Endothelial cell of umbilical vein (primary cell): ENCODE results near the gene ZMIZ1. TPM values are rescaled to one million over a fixed set of nuclear protein-coding genes. Genes with fewer than 3 reads are reported as not detected.

Source experiments
- BruUV-seq: library from RNA; stranded (reverse); fragments of 400-500 nt; replicated peaks from 2 replicates; lab custom pipeline; 2021; lab: Mats Ljungman, UMichigan
- CTCF ChIA-PET: fragments of 300-600, 350-600 bp; sonication (Branson Sonifier 250); formaldehyde crosslinking; loops from one replicate; lab custom pipeline; 2021; ENCODE audit warnings: antibody characterized with exemption, inconsistent platforms; lab: Charles Lee
- POLR2A ChIA-PET: fragments of 300-600, 350-600 bp; sonication (Branson Sonifier 250); formaldehyde crosslinking; loops from one replicate; lab custom pipeline; 2021; ENCODE audit warnings: antibody characterized with exemption, inconsistent platforms; lab: Charles Lee
- DNase-seq: peaks from one replicate; pipeline ENCODE4 v3.0.0-alpha.2; 2011; ENCODE audit warnings: low read depth, low spot score
- FAIRE-seq: peaks from 2 replicates; lab custom pipeline; 2011; peaks lifted over from hg19 to GRCh38; lab: Jason Lieb, UNC
- H2AFZ ChIP-seq: 2 replicates; pipeline ENCODE4 v1.6.0; 2012; ENCODE audit warnings: low read depth, low read length, control low read depth, inconsistent platforms
- H3K27ac ChIP-seq: 2 replicates; pipeline ENCODE4 v1.5.1; 2011; ENCODE audit warnings: low read depth, mild to moderate bottlenecking, control low read depth, low read length, moderate library complexity; ENCODE audit not compliant: insufficient read depth
- H3K27me3 ChIP-seq, 2 experiments: 2 replicates each; pipeline versions ENCODE4 v1.6.0 to v1.6.1; 2011; ENCODE audit warnings: low read length in 2 of 2, mixed read lengths in 1 of 2; ENCODE audit not compliant: control insufficient read depth in 2 of 2, insufficient read depth in 2 of 2
- H3K36me3 ChIP-seq, 2 experiments: 2 replicates in 1 of 2; 3 replicates in 1 of 2; pipeline ENCODE4 v1.5.1; 2011; ENCODE audit warnings: low read length in 2 of 2, mild to moderate bottlenecking in 1 of 2, moderate library complexity in 1 of 2; ENCODE audit not compliant: control insufficient read depth in 2 of 2, insufficient read depth in 2 of 2; ENCODE audit errors: extremely low read depth in 1 of 2
- H3K4me1 ChIP-seq: 3 replicates; pipeline ENCODE4 v1.5.1; 2011; ENCODE audit warnings: mild to moderate bottlenecking, low read length; ENCODE audit not compliant: control insufficient read depth, insufficient read depth; ENCODE audit errors: extremely low read depth
- H3K4me2 ChIP-seq: 2 replicates; pipeline ENCODE4 v1.6.1; 2011; ENCODE audit warnings: low read length, control low read depth, mixed read lengths; ENCODE audit not compliant: insufficient read depth
- H3K4me3 ChIP-seq, 3 experiments: fragments of 200-600 bp in 1 of 3; sonication (generic), shearing (Covaris generic) in 1 of 3; replicated peaks in 1 of 3; 2 replicates each; pipeline ENCODE4 v1.5.1; 2011 to 2016; ENCODE audit warnings: control low read depth in 3 of 3, low read length in 3 of 3, mild to moderate bottlenecking in 2 of 3, inconsistent platforms in 1 of 3, low read depth in 1 of 3, moderate library complexity in 1 of 3; ENCODE audit not compliant: insufficient read depth in 1 of 3
- H3K79me2 ChIP-seq: 2 replicates; pipeline ENCODE4 v1.6.0; 2012; ENCODE audit warnings: low read length, inconsistent platforms; ENCODE audit not compliant: control insufficient read depth, insufficient read depth
- H3K9ac ChIP-seq: replicated peaks from 2 replicates; pipeline ENCODE3; 2011; ENCODE audit warnings: low read length, control low read depth; ENCODE audit not compliant: insufficient read depth; ENCODE audit errors: extremely low read depth
- H3K9me1 ChIP-seq: replicated peaks from 3 replicates; pipeline ENCODE4 v1.6.0; 2011; ENCODE audit warnings: mild to moderate bottlenecking, low read length; ENCODE audit not compliant: control insufficient read depth, insufficient read depth; ENCODE audit errors: extremely low read depth
- H3K9me3 ChIP-seq: replicated peaks from 2 replicates; pipeline ENCODE4 v1.5.1; 2012; ENCODE audit warnings: low read length, inconsistent platforms; ENCODE audit not compliant: control insufficient read depth, insufficient read depth
- H4K20me1 ChIP-seq: replicated peaks from 2 replicates; pipeline ENCODE3; 2011; ENCODE audit warnings: mild to moderate bottlenecking, low read length; ENCODE audit not compliant: control insufficient read depth, insufficient read depth; ENCODE audit errors: extremely low read depth
- EZH2 ChIP-seq: IDR thresholded peaks from 2 replicates; pipeline ENCODE4 v1.6.1; 2012; ENCODE audit warnings: borderline replicate concordance, low read depth, mild to moderate bottlenecking, moderate library complexity, low read length, inconsistent platforms; ENCODE audit not compliant: severe bottlenecking
- FOS ChIP-seq: IDR thresholded peaks from 2 replicates; pipeline ENCODE4 v1.6.1; 2011; ENCODE audit warnings: mild to moderate bottlenecking, low read length, moderate library complexity, borderline replicate concordance; ENCODE audit not compliant: insufficient read depth
- GATA2 ChIP-seq: IDR thresholded peaks from 2 replicates; pipeline ENCODE4 v1.7.0; 2011; ENCODE audit warnings: low read depth, mild to moderate bottlenecking, moderate library complexity, mixed read lengths, low read length; ENCODE audit not compliant: insufficient read length, insufficient read depth
- JUN ChIP-seq: IDR thresholded peaks from 2 replicates; pipeline ENCODE4 v1.6.1; 2011; ENCODE audit warnings: borderline replicate concordance, low read depth; ENCODE audit not compliant: insufficient read length, insufficient read depth
- MYC ChIP-seq: IDR thresholded peaks from one replicate; pipeline ENCODE4 v1.6.1; 2011; ENCODE audit warnings: mild to moderate bottlenecking, low read depth, low read length
- POLR2AphosphoS5 ChIP-seq: IDR thresholded peaks from 2 replicates; pipeline ENCODE4 v1.6.1; 2012; ENCODE audit warnings: low read depth, mild to moderate bottlenecking, control low read depth, low read length, moderate library complexity; ENCODE audit not compliant: insufficient read depth
- dilution Hi-C: fragments of 300-500 bp; cut with MboI; formaldehyde crosslinking; loops from one replicate; pipeline ENCODE4 v1.15.0; 2019; ENCODE audit warnings: low sequenced_read_pairs; ENCODE audit not compliant: extremely low pct_ligation_motif_present
- intact Hi-C: fragments of 100-400 bp; cut with micrococcal nuclease; formaldehyde crosslinking; loops from one replicate; pipeline ENCODE4 v1.10.0; 2022
- polyA plus RNA-seq, 4 experiments: library from polyadenylated mRNA; depleted of rRNA in 3 of 4; stranded (reverse) in 3 of 4; unstranded in 1 of 4; fragments of >200 nt; gene quantifications; 2 replicates each; pipeline versions ENCODE4 v1.2.1 to v1.2.3, GENCODE V29; 2011 to 2012; ENCODE audit warnings: missing spikeins in 1 of 4
- total RNA-seq: library from RNA; stranded (reverse); gene quantifications from 2 replicates; pipeline ENCODE4 v1.2.3, GENCODE V29; 2021
- TF ChIP-seq, protein P1 (sequence below): IDR thresholded peaks from 2 replicates; pipeline ENCODE4 v1.6.1; 2011; ENCODE audit not compliant: insufficient read depth, insufficient read length
- TF ChIP-seq, protein P2 (sequence below), 2 donors: IDR thresholded peaks; 1 replicate in 1 of 2; 2 replicates in 1 of 2; pipeline ENCODE4 v1.5.1; 2011; ENCODE audit warnings: low read length in 2 of 2, mild to moderate bottlenecking in 2 of 2, moderate library complexity in 2 of 2, control low read depth in 1 of 2, inconsistent platforms in 1 of 2, low read depth in 1 of 2; ENCODE audit not compliant: insufficient read depth in 1 of 2; ENCODE audit errors: extremely low read depth in 1 of 2

ZMIZ1 gene
- total and polyA plus RNA-seq, 2 donors (not counting 3 experiments of a cell fraction or from before 2014, with no cell fraction given) = 12.5 to 46.7 TPM

DNA sequence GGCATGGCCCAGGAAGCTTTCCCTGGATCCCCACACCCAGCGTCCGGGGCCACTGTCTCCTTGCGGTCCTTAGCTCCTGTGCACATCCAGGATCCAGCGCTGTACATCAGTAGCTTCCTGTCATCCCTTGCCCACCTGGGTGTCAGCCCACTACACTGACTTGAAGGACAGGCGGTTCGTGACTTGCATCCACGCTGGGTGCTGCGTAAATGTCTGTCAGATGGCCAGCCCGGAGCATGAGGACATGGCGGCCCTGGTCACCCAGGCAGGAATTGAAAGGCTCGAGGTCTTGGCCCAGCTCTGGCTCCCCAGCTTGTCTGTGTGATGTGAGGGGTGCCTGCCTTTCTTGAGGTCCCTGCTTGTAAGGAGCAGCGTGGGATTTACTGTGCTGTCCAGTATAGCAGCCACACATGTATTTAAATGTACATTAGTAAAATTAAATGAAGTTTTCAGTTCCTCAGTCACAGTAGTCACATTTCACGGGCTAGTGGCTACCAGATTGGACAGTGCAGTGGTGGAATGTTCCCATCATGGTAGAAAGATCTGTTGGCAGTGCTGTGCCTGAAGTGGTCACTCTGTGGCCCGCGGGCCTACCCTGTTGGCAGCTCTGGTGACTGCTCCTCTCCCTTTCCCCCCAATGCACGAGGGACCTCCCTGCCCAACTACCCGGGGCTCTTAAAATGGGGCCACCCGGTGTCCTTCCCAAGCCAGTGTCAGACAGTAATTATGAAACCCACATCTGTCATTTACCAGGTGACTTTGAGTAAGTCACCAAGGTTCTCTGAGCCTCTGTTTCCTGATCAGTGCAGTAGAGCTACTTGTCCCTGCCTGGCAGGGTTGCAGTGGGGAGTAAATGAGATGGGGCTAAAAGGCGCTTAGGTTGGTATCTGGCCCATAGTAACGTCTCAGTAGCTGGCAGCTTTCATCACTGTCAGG is 180.7 kb downstream of the ZMIZ1 start:
- no peak overlapping the region for H3K9ac ChIP-seq
- H3K4me3 ChIP-seq = no peak overlapping the region
- H3K9me1 ChIP-seq = no peaks in the 10 kb centered on the region
- no peaks in the 10 kb centered on the region for H3K27me3 ChIP-seq
- peaks cover 78% of the 10 kb centered on the region for H3K79me2 ChIP-seq
- H3K36me3 ChIP-seq = peaks cover 0 to 4% of the 10 kb centered on the region in 2 experiments
- H3K4me1 ChIP-seq = peaks cover 28% of the 10 kb centered on the region
- no peaks in the 10 kb centered on the region for H4K20me1 ChIP-seq
- no peak for FAIRE-seq
- CTCF ChIA-PET = interaction anchor here (2.1 kb wide), 1 partner anchor 8 kb away, joined by 5 read pairs; no protein-coding TSS in a partner anchor
- no peak overlapping the region for H2AFZ ChIP-seq
- H3K4me2 ChIP-seq = no peak overlapping the region
- dilution Hi-C loops = no loop called here
- TF ChIP-seq POLR2AphosphoS5 = no peak
- TF ChIP-seq MYC = no peak
- TF ChIP-seq, protein P1, sequence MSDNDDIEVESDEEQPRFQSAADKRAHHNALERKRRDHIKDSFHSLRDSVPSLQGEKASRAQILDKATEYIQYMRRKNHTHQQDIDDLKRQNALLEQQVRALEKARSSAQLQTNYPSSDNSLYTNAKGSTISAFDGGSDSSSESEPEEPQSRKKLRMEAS = no peak
- no peak overlapping the region for H3K27ac ChIP-seq
- intact Hi-C loops = loop anchor here (5.0 kb wide), 1 partner anchor 98 kb away; the partner anchor contains the start of gene PPIF
- no peak for DNase-seq
- H3K9me3 ChIP-seq = no peaks in the 10 kb centered on the region
- POLR2A ChIA-PET = no interaction called here
- BruUV-seq = no TSS peak

DNA sequence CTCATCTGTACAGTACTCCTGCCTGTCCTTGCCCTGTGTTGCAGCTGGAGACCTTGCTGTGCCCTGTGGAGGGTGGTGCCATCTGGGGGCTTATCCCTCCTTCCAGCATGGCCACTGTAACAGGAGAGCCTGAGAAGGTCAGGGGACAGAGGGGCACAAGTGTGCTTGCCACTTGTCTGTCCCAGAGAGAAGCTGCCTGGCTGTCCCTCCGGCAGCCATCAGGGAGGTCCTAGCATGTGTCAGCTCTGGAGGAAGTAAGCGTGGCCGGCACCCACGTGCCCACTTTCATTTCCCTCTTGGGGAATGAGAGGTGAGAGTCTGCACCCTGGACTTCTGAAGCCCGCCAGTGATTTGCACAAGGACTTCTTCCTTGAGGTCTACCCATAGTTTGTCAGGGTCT is 181.5 kb downstream of the ZMIZ1 start:
- Histone ChIP-seq H3K27me3 (no peaks in the 10 kb centered on the region), H3K27ac (no peak overlapping the region), H2AFZ (no peak overlapping the region), H3K9ac (no peak overlapping the region), H3K36me3 (peaks cover 0 to 4% of the 10 kb centered on the region in 2 experiments), H4K20me1 (no peaks in the 10 kb centered on the region), H3K4me2 (no peak overlapping the region), H3K4me3 (no peak overlapping the region), H3K9me1 (no peaks in the 10 kb centered on the region), H3K79me2 (peaks cover 70% of the 10 kb centered on the region), H3K4me1 (peaks cover 20% of the 10 kb centered on the region), H3K9me3 (no peaks in the 10 kb centered on the region)
- no peak for FAIRE-seq
- dilution Hi-C loops = no loop called here
- TF ChIP-seq POLR2AphosphoS5 (no peak), JUN (no peak), GATA2 (no peak), EZH2 (no peak), FOS (no peak), MYC (no peak)
- TF ChIP-seq, protein P2, sequence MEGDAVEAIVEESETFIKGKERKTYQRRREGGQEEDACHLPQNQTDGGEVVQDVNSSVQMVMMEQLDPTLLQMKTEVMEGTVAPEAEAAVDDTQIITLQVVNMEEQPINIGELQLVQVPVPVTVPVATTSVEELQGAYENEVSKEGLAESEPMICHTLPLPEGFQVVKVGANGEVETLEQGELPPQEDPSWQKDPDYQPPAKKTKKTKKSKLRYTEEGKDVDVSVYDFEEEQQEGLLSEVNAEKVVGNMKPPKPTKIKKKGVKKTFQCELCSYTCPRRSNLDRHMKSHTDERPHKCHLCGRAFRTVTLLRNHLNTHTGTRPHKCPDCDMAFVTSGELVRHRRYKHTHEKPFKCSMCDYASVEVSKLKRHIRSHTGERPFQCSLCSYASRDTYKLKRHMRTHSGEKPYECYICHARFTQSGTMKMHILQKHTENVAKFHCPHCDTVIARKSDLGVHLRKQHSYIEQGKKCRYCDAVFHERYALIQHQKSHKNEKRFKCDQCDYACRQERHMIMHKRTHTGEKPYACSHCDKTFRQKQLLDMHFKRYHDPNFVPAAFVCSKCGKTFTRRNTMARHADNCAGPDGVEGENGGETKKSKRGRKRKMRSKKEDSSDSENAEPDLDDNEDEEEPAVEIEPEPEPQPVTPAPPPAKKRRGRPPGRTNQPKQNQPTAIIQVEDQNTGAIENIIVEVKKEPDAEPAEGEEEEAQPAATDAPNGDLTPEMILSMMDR (IDR thresholded peaks at IDR 0.05; ENCODE audit: extremely low read depth in 1 of 2, insufficient read depth in 1 of 2, low read depth in 1 of 2, low read length in 2 of 2) = no peak
- intact Hi-C loops = no loop called here
- ChIA-PET CTCF (no interaction called here), POLR2A (interaction anchor here (0.6 kb wide), 1 partner anchor 358 kb away, joined by 3 read pairs; no protein-coding TSS in a partner anchor)
- BruUV-seq = no TSS peak
- DNase-seq = no peak
